ENCODE measurements around the gene CTDSPL2.
"Not testable (repeated sequence)": the region's sequence is repeated elsewhere in the genome, so short reads cannot be mapped to it uniquely, and the experiment has no call there.

CTDSPL2 gene

DNA sequence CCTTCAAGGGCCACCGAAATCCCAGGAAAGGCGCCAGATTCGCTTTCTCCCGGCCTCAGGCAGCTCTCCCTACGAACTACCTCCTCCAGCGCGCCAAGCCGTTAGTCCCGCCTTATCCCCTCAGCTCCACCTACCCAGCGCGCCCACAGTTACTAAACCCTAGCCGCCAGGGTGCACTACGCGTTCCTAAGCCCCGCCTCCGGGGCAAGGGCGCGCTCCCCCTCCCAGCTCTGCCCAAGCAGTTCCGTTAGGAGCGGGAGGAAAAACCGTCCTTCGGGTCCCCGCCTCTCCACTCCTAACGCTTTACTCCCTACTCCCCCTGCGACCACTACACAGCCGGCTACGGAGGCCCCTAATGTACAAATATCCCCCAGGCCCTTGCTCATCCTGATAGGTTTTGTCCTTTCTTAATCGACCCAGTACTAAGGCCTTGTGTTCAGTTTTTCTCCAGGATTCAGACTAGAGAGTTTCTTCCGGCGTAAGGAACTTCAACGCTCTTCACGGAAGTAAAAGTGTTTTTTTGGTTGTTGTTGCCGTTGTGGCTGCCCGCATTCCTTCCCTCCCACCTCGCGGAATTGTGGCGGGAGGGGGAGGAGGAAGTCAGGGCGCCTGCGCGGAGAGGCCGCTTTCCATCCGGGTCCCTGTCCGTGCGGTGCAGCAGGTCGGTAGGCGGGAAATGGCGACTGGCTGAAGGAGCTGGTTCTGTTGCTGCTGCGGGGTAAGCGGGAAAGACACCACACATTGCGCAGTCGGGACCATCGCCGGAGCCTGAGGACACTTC is at the start of gene CTDSPL2:
Gene CTDSPL2 (plus strand): TSS at position 655 of the 781 bp plus-strand sequence. CDS start 31,386 bp downstream, outside the sequence.
- peak; percentile 91 for DNase-seq (ENCODE audit: low read depth)

DNA sequence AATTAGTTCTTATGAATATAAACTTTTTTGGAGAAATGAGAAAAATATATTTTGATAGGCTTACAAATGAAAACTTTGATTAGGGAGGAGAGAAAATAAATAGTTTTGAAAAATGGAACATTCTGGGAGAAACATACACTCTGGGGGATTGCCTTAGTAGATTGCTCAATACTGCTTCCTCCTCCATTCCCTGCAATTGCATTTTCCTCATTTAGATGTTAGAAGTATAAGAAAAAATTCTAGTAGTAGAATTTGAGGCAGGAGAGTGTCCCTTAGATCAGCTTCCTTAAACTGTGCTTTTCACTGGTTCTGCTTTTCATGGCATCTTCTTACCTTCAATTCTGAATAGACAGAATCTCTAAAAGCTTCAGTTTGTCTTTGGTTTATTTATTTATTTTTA is 46.2 kb upstream of the CTDSPL2 start:
- no peak for DNase-seq (ENCODE audit: low read depth)

DNA sequence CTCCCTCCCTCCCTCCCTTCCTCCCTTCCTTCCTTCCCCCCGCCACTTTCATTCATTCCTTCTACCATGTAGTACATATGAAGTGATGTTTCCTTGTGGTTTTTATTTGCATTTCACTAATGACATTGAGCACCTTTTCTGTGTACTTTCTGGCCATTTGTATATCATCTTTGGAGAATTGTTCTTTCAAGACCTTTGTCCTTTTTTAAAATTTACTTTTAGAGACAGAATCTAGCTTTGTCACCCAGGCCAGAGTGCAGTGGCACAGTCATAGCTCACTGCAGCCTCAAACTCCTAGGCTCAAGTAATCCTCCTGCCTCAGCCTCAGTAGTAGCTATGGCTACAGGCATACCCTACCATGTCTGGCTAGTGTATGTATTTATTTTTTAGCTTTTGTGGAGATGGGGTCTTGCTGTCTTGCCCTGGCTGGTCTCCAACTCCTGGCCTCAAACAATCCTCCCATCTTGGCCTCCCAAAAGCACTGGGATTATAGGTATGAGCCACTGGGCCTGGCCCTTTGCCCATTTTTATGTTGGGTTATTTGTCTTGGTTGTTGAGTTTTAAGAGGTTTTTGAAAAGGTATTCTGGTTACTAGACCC is 42.0 kb upstream of the CTDSPL2 start:
- no peak for DNase-seq (ENCODE audit: low read depth)

DNA sequence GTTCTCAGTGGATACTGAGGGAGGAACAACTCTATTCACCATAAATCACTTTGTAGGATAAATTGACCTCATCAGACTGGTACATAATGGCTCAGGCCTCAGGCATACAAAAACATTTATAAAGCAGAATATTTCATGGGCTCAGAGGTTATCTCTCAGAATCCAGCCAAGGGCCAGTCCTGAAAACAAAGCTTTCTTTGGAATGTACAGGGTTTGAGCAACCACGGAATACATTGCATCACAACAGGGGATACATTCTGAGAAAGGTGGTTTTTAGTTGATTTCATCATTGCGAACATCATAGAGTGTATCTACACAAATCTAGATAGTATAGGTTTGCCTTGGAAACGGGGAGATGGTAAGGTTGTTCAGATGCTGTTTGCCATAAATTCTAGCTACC is 33.4 kb upstream of the CTDSPL2 start:
- no peak for DNase-seq (ENCODE audit: low read depth)

DNA sequence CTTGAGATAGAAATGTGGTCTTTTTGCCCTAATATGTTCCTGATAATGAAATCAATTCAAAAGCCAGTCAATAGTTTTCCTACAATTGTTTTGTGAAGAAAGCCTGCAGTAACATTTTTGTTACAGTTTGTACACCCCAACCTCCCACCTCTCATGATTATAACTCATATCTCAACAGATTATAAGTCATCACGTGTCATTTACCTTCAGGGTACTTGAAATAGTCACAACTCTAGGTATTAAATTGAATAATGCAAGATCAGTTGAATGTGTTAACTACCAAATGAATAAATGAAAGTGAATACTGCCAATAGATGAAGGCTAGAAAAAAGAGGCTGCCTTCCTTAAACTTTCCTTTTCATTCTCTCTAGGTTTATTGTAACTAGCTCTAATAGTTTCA is 32.9 kb upstream of the CTDSPL2 start:
- no peak for DNase-seq (ENCODE audit: low read depth)

DNA sequence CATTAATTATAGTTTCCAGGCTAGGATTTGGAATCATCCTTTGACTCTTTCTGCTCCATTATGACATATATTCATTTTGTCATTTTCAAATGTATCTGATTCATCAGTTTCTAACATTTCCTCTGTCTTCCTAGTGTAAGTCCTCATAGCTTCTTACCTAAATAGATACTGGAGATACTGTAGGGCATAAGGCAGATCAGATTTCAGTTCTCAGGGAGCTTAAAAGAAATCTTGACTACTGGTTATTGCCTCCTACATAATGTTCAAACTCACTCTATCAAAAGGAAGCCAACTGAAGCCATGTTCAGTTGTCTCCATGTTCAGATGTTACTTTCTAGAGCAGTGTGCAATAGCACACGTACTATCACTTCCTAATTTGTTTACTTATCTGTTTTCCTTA is 29.6 kb upstream of the CTDSPL2 start:
- DNase-seq (ENCODE audit: low read depth): no peak

DNA sequence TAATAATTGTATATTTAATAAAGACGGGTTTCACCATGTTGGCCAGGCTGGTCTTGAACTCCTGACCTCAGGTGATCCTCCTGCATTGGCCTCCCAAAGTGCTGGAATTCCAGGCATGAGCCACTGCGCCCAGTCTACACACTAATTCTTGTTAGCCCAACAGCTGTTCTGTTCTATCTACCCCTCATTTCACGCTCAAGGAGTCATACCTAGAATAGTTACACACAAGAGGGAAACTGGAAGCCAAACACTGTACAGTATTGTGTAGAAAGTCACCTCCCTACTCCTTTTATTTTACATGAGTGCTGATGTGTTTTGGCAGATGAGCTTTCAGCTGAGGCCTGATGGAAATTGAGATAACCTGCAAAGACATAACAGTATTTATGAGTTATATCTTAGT is 13.4 kb upstream of the CTDSPL2 start:
- no peak for DNase-seq (ENCODE audit: low read depth)

DNA sequence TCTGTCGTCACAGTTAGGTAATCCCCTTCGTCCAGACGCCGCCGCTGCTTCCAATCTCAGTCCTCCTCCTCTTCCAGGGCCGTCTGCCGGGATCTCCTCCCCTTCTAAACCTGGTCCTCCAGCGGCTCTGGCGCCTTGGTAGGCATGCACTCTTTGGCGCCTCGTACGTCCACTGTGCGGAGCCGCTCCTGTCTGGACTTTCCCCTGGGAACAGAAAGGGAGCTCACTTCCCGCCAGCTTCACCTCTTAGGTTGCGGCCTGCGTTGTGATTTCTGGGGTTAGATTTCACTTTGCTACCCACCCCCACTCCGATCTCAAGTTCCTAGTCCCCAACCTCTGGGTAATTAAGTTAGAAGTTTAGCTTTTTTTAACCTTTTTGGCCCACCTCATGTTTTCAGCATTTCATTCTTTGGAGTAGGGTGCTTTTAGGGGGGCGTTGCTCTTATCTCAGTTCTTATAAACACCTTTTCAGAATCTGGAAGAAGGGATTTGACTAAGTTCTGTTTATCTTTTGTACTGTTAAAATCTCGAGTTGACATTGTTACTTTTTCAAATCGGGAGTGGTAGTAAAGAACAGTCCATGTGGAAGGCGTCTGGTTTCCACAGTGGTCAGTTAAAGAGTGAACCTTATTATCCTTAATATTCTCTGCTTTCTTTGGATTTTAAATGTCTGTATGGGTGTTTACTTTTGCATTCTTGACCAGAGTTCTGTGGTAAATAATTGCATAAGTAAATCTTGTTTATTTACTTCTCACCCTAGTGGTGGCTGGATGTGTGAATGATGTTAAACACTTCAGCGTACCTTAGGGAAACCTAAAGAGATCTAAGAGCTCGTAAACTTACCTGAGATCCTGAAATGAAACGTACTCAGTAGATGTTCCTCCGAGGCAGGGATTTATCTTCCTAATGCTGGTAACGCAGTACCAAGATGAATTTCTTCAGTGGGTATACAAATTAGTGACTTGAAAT is 611 bp downstream of the CTDSPL2 start:
- no peak for DNase-seq (ENCODE audit: low read depth)

DNA sequence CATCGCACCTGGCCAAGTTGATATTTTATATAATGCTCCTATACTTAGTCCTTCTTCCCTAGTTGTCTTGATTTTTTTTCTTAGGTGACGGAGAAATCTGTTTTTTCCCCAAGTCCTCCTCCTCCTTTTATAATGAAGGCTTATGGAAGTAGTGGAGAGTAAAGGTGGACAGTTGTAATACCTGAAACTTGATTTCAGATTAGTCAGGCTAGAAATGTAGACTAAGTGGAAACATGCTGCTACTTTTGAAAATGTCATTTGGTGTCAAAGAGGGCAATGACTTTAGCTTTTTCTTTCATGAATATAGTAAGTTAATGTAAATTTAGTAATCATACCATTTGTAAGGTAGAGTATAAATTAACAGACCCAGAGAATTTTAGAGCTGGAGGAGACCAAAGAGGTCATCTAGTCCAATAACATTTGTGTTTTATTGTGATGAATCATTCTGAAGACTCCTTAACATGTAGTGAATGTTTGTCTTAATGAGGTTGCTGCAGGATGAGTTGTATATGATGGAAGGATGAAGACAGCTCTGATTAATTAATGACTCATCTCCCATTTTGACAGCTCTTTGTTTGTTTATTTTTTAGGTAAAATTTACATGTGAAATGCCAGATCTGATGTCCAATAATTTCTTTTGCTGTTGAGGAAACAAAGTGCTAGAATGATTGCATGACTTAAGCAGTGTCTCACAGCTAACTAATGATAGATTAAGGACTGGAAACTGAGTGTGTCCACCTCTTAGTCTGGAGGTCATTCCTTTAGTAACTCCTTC is 8.7 kb downstream of the CTDSPL2 start:
- DNase-seq (ENCODE audit: low read depth): no peak

DNA sequence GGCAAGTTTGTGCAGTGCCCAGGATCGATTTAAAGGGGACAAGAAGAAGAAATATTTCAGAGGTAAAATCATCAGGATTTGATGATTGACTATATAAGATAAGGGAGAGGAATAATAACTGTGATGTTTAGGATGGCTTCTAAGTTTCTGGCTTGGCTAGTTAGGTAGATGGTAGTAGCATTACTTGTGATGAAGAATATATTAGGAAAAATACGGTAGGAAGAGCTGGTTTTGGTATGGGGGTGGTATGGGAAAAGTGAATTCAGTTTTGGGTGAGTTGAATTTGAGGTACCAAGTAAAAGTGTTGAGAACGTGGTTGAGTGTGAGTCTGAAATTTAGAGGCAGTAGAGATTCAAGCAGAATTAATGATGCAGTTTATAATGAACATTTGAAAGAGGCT is 11.0 kb downstream of the CTDSPL2 start:
- DNase-seq (ENCODE audit: low read depth): no peak

DNA sequence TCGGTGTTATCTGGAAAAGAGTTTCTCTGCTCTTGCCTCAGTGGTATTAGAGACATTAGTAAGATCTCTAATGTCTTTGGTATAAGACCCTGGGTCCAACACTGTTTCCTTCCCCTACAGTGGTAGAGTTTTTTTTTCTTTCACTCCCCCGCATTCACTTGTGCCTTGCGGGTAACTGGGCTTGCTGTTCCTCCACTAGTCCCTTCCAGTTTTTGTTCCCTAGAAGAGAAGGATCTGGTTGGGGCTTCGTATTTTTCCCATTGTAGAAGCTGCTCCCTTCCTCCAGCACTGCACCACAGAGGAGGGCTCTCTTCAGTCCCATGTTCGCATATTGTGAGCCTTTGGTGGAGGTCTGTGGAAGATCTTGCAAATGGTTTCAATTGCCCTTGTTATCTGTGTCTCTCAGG is 13.7 kb downstream of the CTDSPL2 start:
- no peak for DNase-seq (ENCODE audit: low read depth)

DNA sequence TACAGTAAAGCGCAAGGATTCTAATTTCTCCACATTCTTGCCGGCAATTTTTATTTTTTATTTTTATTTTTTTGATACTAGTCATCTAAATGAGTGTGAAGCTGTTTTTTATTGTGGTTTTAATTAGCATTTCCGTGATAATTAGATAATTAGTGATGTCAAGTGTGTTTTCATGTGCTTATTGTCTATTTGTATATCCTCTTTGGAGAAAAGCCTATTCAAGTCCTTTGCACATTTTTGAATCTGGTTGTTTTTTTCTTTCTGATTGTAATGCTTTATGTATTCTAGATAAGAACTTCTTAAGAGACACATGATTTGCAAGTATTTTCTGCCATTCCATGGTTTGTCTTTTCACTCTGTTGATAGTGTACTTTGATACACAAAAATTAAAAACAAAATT is 16.1 kb downstream of the CTDSPL2 start:
- no peak for DNase-seq (ENCODE audit: low read depth)

DNA sequence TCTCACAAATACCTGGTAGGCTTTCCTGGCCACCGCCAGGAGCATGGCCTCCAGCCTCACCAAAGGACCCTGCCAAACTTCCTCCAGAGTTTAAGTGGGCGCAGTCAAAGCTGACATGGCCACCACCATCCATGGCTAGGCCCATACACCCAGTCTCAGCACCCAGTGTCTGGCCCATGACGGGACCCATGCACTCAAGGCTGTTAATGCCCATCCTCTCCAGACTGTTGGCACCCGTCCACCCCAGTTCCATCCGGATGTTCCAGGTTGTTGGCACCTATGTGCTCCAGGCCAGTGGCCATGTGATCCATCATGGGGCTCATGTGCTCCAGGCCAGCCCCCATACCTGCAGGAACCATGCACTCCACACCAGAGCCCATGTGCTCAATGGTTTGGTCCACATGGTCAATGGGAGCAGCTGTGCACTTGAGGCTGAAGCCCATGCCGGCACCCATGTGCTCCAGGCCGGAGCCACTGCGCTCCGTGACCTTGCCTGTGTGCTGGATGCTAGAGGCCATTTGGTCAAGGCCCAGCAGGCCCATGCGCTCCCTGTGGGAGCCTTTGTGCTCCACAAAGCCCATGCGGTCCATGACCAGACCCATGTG is 20.4 kb downstream of the CTDSPL2 start:
- DNase-seq (ENCODE audit: low read depth): no peak

DNA sequence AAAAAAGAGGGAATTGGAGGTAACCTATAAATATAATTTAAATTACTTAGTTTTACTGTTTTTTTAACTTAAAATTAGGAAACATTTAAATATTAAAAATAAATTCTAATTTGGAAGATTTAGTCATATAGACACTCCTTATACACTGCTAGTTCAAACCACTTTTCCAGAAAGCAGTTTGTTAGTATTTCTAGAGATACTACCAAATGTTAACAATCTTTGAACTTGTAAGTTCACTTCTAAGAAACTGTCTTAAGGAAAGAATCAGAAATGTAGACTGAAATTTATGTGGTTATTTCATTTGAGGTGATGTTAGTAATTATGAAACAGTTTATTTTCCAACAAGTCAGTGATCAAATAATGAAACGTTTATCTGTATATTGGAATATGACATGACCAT is 22.7 kb downstream of the CTDSPL2 start:
- DNase-seq (ENCODE audit: low read depth): no peak

DNA sequence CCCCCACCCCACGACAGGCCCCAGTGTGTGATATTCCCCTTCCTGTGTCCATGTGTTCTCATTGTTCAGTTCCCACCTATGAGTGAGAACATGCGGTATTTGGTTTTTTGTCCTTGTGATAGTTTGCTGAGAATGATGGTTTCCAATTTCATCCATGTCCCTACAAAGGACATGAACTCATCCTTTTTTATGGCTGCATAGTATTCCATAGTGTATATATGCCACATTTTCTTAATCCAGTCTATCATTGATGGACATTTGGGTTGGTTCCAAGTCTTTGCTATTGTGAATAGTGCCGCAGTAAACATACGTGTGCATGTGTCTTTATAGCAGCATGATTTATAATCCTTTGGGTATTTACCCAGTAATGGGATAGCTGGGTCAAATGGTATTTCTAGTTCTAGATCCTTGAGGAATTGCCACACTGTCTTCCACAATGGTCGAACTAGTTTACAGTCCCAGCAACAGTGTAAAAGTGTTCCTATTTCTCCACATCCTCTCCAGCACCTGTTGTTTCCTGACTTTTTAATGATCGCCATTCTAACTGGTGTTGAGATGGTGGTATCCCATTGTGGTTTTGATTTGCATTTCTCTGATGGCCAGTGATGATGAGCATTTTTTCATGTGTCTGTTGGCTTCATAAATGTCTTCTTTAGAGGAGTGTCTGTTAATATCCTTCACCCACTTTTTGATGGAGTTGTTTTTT is 26.3 kb downstream of the CTDSPL2 start:
- not testable (repeated sequence) for DNase-seq (ENCODE audit: low read depth)

DNA sequence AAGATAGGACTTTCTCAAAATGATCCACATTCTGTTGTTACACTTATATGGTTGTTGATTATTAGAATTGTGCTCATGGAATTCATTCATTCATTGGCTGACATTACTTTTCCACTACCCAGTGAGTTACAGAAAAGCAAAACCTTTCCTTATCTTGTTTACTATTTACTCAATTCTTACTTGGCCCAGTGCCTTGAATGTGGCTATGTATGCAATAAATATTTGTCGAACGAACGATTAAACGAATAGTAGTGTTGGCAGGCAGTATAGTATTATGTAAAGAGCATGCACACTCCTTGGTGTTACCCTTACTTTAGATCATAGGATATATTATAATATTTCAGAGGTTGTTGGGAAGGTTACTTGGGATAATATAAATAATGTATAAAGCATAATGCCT is 31.0 kb downstream of the CTDSPL2 start:
- DNase-seq (ENCODE audit: low read depth): no peak

DNA sequence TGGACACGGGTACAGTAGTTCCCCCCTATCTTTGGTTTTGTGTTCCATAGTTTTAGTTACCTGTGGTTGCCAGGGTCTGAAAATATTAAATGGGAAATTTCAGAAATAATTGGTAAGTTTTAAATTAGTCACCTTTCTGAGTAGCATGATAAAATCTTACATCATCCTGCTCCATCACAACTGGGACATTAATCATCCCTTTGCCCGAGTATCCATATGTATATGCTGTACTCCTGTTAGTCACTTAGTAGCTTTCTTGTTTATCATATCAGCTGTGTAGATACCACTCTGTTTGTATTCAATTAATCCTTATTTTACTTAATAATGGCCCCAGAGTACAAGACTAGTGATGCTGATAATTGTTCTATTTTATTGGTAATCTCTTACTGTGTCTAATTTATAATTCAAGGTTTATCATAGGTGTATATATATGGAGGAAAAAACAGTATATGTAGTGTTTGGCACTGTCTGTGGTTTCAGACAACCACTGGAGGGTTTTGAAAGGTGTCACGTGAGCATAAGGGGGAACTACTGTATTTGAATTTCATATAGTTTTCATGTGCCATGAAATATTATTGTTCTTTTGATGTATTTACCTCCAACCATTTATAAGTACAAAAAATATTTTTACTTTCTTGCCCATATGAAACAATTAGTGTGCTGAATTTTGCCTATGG is 41.4 kb downstream of the CTDSPL2 start:
- DNase-seq (ENCODE audit: low read depth): no peak

DNA sequence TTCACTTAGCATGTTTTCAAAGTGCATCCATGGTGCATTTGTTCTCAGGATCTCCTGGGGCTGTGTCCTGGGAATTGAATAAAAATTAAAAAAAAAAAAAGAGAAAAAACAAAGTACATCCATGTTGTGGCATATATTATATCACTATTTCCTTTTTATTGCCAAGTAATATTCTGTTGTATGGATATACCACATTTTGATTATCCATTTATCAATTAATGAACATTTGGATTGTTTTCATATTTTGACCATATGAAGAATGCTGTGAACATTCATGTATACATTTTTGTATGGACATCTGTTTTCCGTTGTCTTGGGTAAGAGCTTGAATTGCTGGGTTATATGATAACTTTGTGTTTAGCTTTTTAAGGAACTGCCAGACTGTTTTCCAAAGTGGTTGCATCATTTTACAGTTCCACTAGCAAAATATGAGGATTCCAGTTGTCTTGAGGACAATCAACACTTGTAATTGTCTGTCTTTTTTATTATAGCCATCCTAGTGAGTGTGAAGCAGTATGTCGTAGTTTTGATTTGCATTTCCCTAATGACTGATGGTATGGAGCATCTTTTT is 44.5 kb downstream of the CTDSPL2 start:
- DNase-seq (ENCODE audit: low read depth): no peak

DNA sequence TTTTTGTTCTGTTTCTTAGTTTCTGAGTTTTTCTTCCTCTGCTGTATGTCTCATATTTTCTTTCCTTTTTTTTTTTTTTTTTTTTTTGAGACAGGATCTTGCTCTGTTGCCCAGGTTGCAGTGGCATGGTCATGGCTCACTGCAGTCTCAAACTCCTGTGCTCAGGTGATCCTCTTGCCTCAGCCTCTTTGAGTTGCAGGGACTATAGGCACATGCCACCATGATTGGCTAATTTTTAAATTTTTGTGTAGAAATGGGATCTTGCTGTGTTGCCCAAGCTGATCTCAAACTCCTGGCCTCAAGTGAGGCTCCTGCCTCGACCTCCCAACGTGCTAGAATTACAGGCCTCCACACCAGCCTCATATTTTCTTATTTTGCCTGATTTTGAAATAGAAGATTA is 51.9 kb downstream of the CTDSPL2 start:
- no peak for DNase-seq (ENCODE audit: low read depth)

DNA sequence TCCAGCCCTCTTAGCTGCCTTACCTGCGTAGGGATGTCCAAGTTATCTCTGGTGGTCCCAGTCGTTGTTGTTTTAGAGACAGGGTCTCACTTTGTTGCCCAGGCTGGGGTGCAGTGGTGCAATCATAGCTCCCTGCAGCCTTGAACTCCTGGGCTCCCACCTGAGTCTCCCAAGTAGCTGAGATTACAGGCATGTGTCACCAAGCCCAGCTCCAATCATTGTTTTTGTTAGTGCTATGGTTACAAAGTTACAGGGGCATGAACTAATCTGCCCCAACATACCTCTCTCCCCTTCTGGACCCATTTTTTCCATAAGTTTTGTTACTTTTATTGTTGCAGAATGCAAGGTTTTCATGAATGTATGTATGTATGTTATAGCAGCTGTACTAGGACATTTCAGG is 54.7 kb downstream of the CTDSPL2 start:
- no peak for DNase-seq (ENCODE audit: low read depth)
